Measurements from ENCODE around the gene ZNF668. TPM values are rescaled to one million over a fixed set of nuclear protein-coding genes. Genes with fewer than 3 reads are reported as not detected.
A peak's percentile ranks its signal among the peaks of the same experiment; 100 is the strongest.

Gene ZNF668
- total and polyA plus RNA-seq, 2 of the 8 experiments (the other 6 are each of a cell fraction or from before 2014, with no cell fraction given): 14.0 to 14.3 TPM

- no peak for TF ChIP-seq EZH2 (IDR thresholded peaks at IDR 0.05; ENCODE audit: low read depth, low read length, severe bottlenecking)
- peak; percentile 69 to 90; a peak in 2 of 4 replicates for TF ChIP-seq SIN3A (conservative IDR thresholded peaks at IDR 0.05 in 1 of 2, IDR thresholded peaks at IDR 0.05 in 1 of 2; ENCODE audit: low read depth in 1 of 2, low read length in 2 of 2)
- TF ChIP-seq YY1 (IDR thresholded peaks at IDR 0.05; ENCODE audit: low read depth, low read length): no peak
- TF ChIP-seq SP2 (IDR thresholded peaks at IDR 0.05; ENCODE audit: low read length): no peak
- no peak for TF ChIP-seq CBX5 (IDR thresholded peaks at IDR 0.05; ENCODE audit: low read depth, low read length)
- TF ChIP-seq POLR2A (IDR thresholded peaks at IDR 0.05; ENCODE audit: control extremely low read depth in 1 of 2, low read depth in 2 of 2, low read length in 2 of 2): no peak
- no peak for TF ChIP-seq JUN (IDR thresholded peaks at IDR 0.05; ENCODE audit: low read depth, low read length)
- no peak for TF ChIP-seq JUND (IDR thresholded peaks at IDR 0.05; ENCODE audit: low read length)
- TF ChIP-seq BRCA1 (IDR thresholded peaks at IDR 0.05; ENCODE audit: low read depth, low read length): no peak
- no peak for TF ChIP-seq GABPA (IDR thresholded peaks at IDR 0.05; ENCODE audit: borderline replicate concordance, insufficient read depth, low read length)
- TF ChIP-seq POLR2AphosphoS5 (IDR thresholded peaks at IDR 0.05; ENCODE audit: low read depth, low read length): no peak
- TF ChIP-seq PHF8 (conservative IDR thresholded peaks at IDR 0.05; ENCODE audit: low read depth, low read length): no peak
- TF ChIP-seq SUZ12 (IDR thresholded peaks at IDR 0.05; ENCODE audit: low read length): no peak
- peak; percentile 88 for TF ChIP-seq NRF1 (IDR thresholded peaks at IDR 0.05; ENCODE audit: low read depth, low read length)
- peak; percentile 30 for TF ChIP-seq SAP30 (IDR thresholded peaks at IDR 0.05; ENCODE audit: insufficient read depth, insufficient replicate concordance, low read length)
- no peak for TF ChIP-seq EGR1 (IDR thresholded peaks at IDR 0.05; ENCODE audit: borderline replicate concordance, low read depth, low read length)
- no peak for TF ChIP-seq TBP (IDR thresholded peaks at IDR 0.05; ENCODE audit: low read depth, low read length)
- TF ChIP-seq RNF2 (IDR thresholded peaks at IDR 0.05; ENCODE audit: borderline replicate concordance, low read depth, low read length, missing control alignments, poor library complexity, severe bottlenecking): no peak
- no peak for TF ChIP-seq NANOG (IDR thresholded peaks at IDR 0.05; ENCODE audit: insufficient read depth, low read depth, low read length, poor library complexity, severe bottlenecking)
- peak; percentile 37 for TF ChIP-seq ASH2L (IDR thresholded peaks at IDR 0.05; ENCODE audit: low read length)
Observed at GRCh38 chr16:31033709-31034492, 40.1 kb downstream of the ZNF668 start (continued).
